ENCODE results near the gene PDZD7.
A peak's percentile ranks its signal among the peaks of the same experiment; 100 is the strongest.

Gene PDZD7

GRCh38 chr10:101050208-101051069, 19.5 kb upstream of the PDZD7 start:
- peaks cover 29% of the 10 kb centered on the region for H3K27me3 Mint-ChIP-seq
- H3K9me3 Mint-ChIP-seq = no peaks in the 10 kb centered on the region
- peaks cover 1% of the 10 kb centered on the region for H3K36me3 Mint-ChIP-seq
- no peak overlapping the region for H3K4me3 Mint-ChIP-seq
- peaks cover 20% of the 10 kb centered on the region for H3K4me1 Mint-ChIP-seq
- H3K27ac Mint-ChIP-seq = peak overlapping the region; percentile 68

GRCh38 chr10:101047961-101048892, 17.3 kb upstream of the PDZD7 start:
- Mint-ChIP-seq H3K27me3 (peaks cover 29% of the 10 kb centered on the region), H3K9me3 (no peaks in the 10 kb centered on the region), H3K4me1 (peaks cover 26% of the 10 kb centered on the region), H3K4me3 (no peak overlapping the region), H3K27ac (peak overlapping the region; percentile 27), H3K36me3 (peaks cover 1% of the 10 kb centered on the region)

DNA sequence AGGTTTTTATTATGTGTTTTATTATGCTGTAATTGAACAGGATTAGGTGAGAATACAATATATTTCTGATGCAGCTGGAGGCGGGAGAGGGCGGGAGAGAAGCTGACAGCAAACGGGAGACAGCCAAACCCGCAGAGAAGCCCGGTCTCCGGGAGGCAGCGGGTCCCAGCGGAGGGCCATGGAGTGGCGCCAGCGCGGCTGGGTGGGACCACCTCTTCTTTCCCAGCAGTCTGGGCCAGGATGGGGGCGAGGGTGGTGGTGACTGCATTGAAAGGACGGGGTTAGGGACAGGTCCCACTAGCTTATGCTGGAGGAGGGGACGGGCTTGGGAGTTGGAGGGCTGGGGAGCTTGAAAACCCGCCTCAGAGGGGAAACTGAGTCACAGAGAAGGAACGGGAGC, 16.3 kb upstream of the PDZD7 start:
- peaks cover 1% of the 10 kb centered on the region for H3K36me3 Mint-ChIP-seq
- H3K4me3 Mint-ChIP-seq = no peak overlapping the region
- H3K4me1 Mint-ChIP-seq = peaks cover 35% of the 10 kb centered on the region
- peaks cover 29% of the 10 kb centered on the region for H3K27me3 Mint-ChIP-seq
- H3K9me3 Mint-ChIP-seq = no peaks in the 10 kb centered on the region
- peak overlapping the region; percentile 41 for H3K27ac Mint-ChIP-seq

DNA sequence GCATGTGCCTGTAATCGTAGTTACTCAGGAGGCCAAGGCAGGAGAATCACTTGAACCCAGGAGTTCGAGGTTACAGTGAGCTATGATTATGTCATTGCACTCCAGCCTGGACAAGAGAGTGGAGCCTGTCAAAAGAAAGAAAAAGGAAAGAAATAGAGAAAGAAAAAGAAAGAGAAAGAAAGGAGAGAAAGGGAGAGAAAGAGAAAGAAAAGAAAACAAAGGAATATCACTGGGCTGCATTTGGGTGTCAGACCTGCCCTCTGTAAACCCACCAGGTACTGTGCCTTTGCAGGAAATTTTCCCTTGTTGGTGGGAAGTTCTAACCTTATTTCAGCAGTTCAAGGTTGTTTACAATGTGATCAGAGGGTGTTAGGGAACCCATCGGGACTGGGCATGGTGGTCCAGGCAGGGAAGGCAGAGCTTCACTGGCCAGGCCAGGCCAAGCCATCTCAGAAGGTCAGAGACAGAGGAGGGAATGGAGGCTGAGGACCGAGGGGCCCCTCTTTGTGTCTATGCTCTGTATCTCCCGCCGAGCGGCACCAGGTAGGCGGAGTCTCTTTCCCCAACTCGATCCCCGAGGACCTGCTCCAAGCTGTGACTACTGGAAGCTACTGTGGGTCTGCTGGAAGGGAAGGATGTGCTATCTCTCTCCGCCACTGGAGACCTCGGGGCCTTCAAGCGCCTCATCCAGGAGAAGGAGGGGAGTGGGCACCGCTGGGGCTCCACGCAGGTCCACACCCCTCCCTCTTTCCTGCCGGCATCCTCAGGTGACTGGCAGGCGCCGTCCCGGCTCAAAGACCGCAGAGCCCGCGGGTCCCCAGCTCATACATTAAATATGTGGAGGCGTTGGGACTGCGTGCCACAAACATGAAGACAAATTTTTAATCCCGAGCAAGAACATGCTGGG, 15.7 kb upstream of the PDZD7 start:
- no peaks in the 10 kb centered on the region for H3K9me3 Mint-ChIP-seq
- peaks cover 29% of the 10 kb centered on the region for H3K27me3 Mint-ChIP-seq
- peaks cover 41% of the 10 kb centered on the region for H3K4me1 Mint-ChIP-seq

GRCh38 chr10:101044117-101044516, 13.2 kb upstream of the PDZD7 start:
- Mint-ChIP-seq H3K27ac (no peak overlapping the region), H3K9me3 (no peaks in the 10 kb centered on the region), H3K36me3 (peaks cover 1% of the 10 kb centered on the region), H3K4me1 (peaks cover 38% of the 10 kb centered on the region), H3K4me3 (peak overlapping the region; percentile 96), H3K27me3 (peaks cover 18% of the 10 kb centered on the region)

More for the DNA sequence above, 15.7 kb upstream of the PDZD7 start:
- peaks cover 1% of the 10 kb centered on the region for H3K36me3 Mint-ChIP-seq
- H3K4me3 Mint-ChIP-seq = no peak overlapping the region
- no peak overlapping the region for H3K27ac Mint-ChIP-seq

- H3K36me3 Mint-ChIP-seq = no peaks in the 10 kb centered on the region
- H3K4me1 Mint-ChIP-seq = peaks cover 31% of the 10 kb centered on the region
- H3K27me3 Mint-ChIP-seq = peaks cover 11% of the 10 kb centered on the region
- peak overlapping the region; percentile 96 for H3K4me3 Mint-ChIP-seq
- H3K27ac Mint-ChIP-seq = peak overlapping the region; percentile 82
- H3K9me3 Mint-ChIP-seq = no peaks in the 10 kb centered on the region
Observed at GRCh38 chr10:101043363-101043707, 12.4 kb upstream of the PDZD7 start.

DNA sequence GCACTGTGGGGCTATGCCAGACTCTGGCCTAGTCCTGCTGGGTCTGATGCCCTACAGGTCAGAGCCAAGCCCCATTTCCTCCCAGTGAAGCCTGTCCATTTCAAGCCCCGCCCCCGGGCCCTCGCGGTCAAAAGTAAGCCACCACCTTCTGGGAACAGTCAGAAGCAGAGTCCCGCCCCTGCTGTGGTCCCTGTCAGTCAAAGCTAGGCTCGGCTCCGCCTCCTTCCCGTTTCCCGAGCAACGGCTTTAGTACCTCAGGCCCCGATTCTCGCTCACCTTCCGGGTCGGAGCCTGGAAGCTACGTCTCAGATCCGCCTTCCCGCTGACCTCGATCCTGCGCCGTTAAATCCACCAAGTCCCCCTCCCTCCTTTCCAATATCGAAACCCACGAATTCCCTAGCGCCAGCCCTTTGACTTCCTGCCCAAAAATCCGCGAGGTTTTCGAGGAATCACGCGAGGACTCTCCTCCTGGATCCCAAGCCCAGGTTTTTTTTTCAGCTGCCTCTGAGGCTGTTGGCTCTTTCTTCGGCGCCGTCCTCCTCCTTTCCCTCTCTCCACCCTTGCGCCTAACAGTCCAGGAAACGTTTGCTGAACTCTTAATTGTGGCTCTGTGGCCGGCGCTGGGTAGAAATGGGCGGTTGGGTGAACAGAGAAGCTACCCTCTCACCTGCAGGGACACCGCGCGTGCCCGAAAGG, 11.9 kb upstream of the PDZD7 start:
- Mint-ChIP-seq H3K27me3 (peaks cover 8% of the 10 kb centered on the region), H3K9me3 (no peaks in the 10 kb centered on the region), H3K36me3 (peaks cover 3% of the 10 kb centered on the region), H3K4me1 (peaks cover 28% of the 10 kb centered on the region), H3K27ac (peak overlapping the region; percentile 91), H3K4me3 (peak overlapping the region; percentile 96)

- H3K4me1 Mint-ChIP-seq = peaks cover 28% of the 10 kb centered on the region
- peaks cover 3% of the 10 kb centered on the region for H3K27me3 Mint-ChIP-seq
- no peaks in the 10 kb centered on the region for H3K9me3 Mint-ChIP-seq
- peaks cover 4% of the 10 kb centered on the region for H3K36me3 Mint-ChIP-seq
- no peak overlapping the region for H3K27ac Mint-ChIP-seq
- H3K4me3 Mint-ChIP-seq = peak overlapping the region; percentile 96
Observed at GRCh38 chr10:101042118-101042517, 11.2 kb upstream of the PDZD7 start.

- Mint-ChIP-seq H3K4me3 (no peak overlapping the region), H3K9me3 (no peaks in the 10 kb centered on the region), H3K36me3 (peaks cover 4% of the 10 kb centered on the region), H3K27me3 (no peaks in the 10 kb centered on the region), H3K27ac (no peak overlapping the region), H3K4me1 (peaks cover 28% of the 10 kb centered on the region)
Observed at GRCh38 chr10:101041252-101041761, 10.4 kb upstream of the PDZD7 start.

DNA sequence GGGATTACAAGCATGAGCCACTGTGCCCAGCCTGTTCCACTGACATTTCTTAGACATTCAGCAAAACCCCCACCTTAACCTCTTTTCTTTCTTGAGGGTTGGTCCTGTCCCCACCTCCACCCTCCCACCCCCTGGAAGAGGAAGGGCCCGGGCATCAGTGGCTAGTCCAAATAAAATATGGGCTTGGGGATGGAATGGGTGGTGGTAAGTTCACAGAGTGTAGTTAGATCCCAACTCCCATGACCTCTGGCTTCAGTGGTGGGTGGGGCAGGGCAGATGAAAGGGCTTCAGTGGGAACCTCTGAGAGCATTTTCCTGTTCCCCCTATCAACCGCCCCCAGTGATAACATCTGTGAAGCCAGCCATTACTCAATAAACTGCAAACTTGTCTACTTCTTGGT, 9.9 kb upstream of the PDZD7 start:
- Mint-ChIP-seq H3K4me3 (no peak overlapping the region), H3K4me1 (peaks cover 28% of the 10 kb centered on the region), H3K9me3 (no peaks in the 10 kb centered on the region), H3K27ac (no peak overlapping the region), H3K36me3 (peaks cover 4% of the 10 kb centered on the region), H3K27me3 (no peaks in the 10 kb centered on the region)

DNA sequence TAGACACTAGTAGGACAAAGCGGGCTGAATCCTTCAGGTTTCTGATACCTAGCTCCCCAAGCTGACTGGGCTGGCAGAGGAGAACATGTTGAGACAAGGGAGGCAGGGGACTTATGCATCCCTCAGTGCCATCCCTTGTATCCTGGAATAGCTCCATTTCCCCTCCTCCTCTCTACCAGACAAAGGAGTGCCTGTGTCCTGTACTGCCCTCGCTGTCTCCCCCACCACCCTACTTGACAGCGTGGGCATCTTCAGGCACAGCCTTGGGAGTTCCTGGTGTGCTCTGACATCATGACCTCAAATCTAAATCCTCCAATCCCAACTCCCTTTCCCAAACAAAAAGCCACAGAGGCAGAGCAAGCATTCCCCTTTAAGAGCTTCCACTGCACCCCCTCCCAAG, 9.1 kb upstream of the PDZD7 start:
- Mint-ChIP-seq H3K4me3 (no peak overlapping the region), H3K27ac (no peak overlapping the region), H3K36me3 (peaks cover 4% of the 10 kb centered on the region), H3K4me1 (peaks cover 28% of the 10 kb centered on the region), H3K9me3 (no peaks in the 10 kb centered on the region), H3K27me3 (no peaks in the 10 kb centered on the region)

DNA sequence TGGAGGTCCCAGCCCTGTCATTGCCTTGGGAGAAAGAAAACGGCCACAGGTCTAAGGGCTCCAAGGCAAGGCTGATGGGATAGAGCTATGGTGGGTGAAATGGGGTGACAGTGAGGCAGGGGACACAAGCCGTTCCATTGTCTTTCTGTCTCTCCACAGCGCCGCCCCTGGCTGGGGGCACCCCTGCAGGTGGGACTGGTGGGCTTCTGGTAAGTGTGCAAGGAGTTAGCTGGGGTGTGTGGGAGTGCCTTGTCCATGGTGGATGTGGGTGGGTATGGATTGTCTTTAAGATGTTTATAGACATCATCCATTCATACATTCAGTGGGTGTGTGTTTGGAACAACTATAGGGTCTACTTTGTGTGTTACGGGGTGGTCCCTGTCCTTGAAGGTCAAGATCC, 7.6 kb upstream of the PDZD7 start:
- H3K9me3 Mint-ChIP-seq = no peaks in the 10 kb centered on the region
- no peaks in the 10 kb centered on the region for H3K27me3 Mint-ChIP-seq
- no peak overlapping the region for H3K4me3 Mint-ChIP-seq
- H3K27ac Mint-ChIP-seq = no peak overlapping the region
- peaks cover 27% of the 10 kb centered on the region for H3K4me1 Mint-ChIP-seq
- H3K36me3 Mint-ChIP-seq = peaks cover 4% of the 10 kb centered on the region

GRCh38 chr10:101036726-101037125, 5.8 kb upstream of the PDZD7 start:
- Mint-ChIP-seq H3K9me3 (no peaks in the 10 kb centered on the region), H3K36me3 (peaks cover 4% of the 10 kb centered on the region), H3K27ac (no peak overlapping the region), H3K27me3 (no peaks in the 10 kb centered on the region), H3K4me3 (no peak overlapping the region), H3K4me1 (peaks cover 23% of the 10 kb centered on the region)

- Mint-ChIP-seq H3K4me3 (no peak overlapping the region), H3K27me3 (no peaks in the 10 kb centered on the region), H3K9me3 (no peaks in the 10 kb centered on the region), H3K4me1 (peaks cover 17% of the 10 kb centered on the region), H3K27ac (no peak overlapping the region), H3K36me3 (peaks cover 4% of the 10 kb centered on the region)
Observed at GRCh38 chr10:101035916-101036702, 5.2 kb upstream of the PDZD7 start.

Measured in activated naive CD4-positive, alpha-beta T cell treated with anti-CD3 and anti-CD28 coated beads, Interleukin-2, amount 50 U/mL, for 24 hours (primary cell).